IPS-15b (cell line): ENCODE results near the gene PTPRM.

ENCODE experiments used
- H3K27me3 ChIP-seq: one replicate; pipeline ENCODE4 v1.6.1; 2013; ENCODE audit warnings: low read length; ENCODE audit not compliant: control insufficient read depth, insufficient read depth
- H3K36me3 ChIP-seq: one replicate; pipeline ENCODE4 v1.6.1; 2013; ENCODE audit warnings: low read length; ENCODE audit not compliant: control insufficient read depth, insufficient read depth
- H3K4me1 ChIP-seq: one replicate; pipeline ENCODE4 v1.6.1; 2013; ENCODE audit warnings: mild to moderate bottlenecking, low read length; ENCODE audit not compliant: control insufficient read depth, insufficient read depth
- H3K4me3 ChIP-seq: one replicate; pipeline ENCODE4 v1.5.1; 2013; ENCODE audit warnings: low read depth, low read length
- H3K9ac ChIP-seq: one replicate; pipeline ENCODE4 v1.6.1; 2013; ENCODE audit warnings: low read depth, mild to moderate bottlenecking, low read length
- H3K9me3 ChIP-seq: one replicate; pipeline ENCODE4 v1.6.1; 2013; ENCODE audit warnings: mild to moderate bottlenecking, low read length; ENCODE audit not compliant: control insufficient read depth, insufficient read depth

PTPRM gene

GRCh38 chr18:8409151-8409550 lies 842.0 kb downstream of the PTPRM start:
- Histone ChIP-seq H3K4me1 (no peaks in the 10 kb centered on the region), H3K27me3 (no peaks in the 10 kb centered on the region), H3K9ac (no peak overlapping the region)

GRCh38 chr18:8411492-8411891 lies 844.4 kb downstream of the PTPRM start:
- no peak overlapping the region for H3K4me3 ChIP-seq
- no peaks in the 10 kb centered on the region for H3K4me1 ChIP-seq
- H3K27me3 ChIP-seq: no peaks in the 10 kb centered on the region
- H3K36me3 ChIP-seq: no peaks in the 10 kb centered on the region
- no peak overlapping the region for H3K9ac ChIP-seq
- no peaks in the 10 kb centered on the region for H3K9me3 ChIP-seq

More at GRCh38 chr18:8409151-8409550, 842.0 kb downstream of the PTPRM start:
- H3K36me3 ChIP-seq: no peaks in the 10 kb centered on the region
- no peak overlapping the region for H3K4me3 ChIP-seq
- no peaks in the 10 kb centered on the region for H3K9me3 ChIP-seq

GRCh38 chr18:8412117-8412516 lies 845.0 kb downstream of the PTPRM start:
- H3K4me1 ChIP-seq: no peaks in the 10 kb centered on the region

GRCh38 chr18:8413189-8413588 lies 846.1 kb downstream of the PTPRM start:
- no peaks in the 10 kb centered on the region for H3K36me3 ChIP-seq
- H3K4me1 ChIP-seq: no peaks in the 10 kb centered on the region
- H3K9me3 ChIP-seq: no peaks in the 10 kb centered on the region
- H3K27me3 ChIP-seq: no peaks in the 10 kb centered on the region
- no peak overlapping the region for H3K4me3 ChIP-seq
- no peak overlapping the region for H3K9ac ChIP-seq

More at GRCh38 chr18:8412117-8412516, 845.0 kb downstream of the PTPRM start:
- Histone ChIP-seq H3K9ac (no peak overlapping the region), H3K9me3 (no peaks in the 10 kb centered on the region), H3K27me3 (no peaks in the 10 kb centered on the region), H3K4me3 (no peak overlapping the region), H3K36me3 (no peaks in the 10 kb centered on the region)

- Histone ChIP-seq H3K36me3 (no peaks in the 10 kb centered on the region), H3K9ac (no peak overlapping the region), H3K4me3 (no peak overlapping the region), H3K9me3 (no peaks in the 10 kb centered on the region), H3K4me1 (no peaks in the 10 kb centered on the region), H3K27me3 (no peaks in the 10 kb centered on the region)
Measured at GRCh38 chr18:8413751-8414150, 846.6 kb downstream of the PTPRM start.

GRCh38 chr18:8416212-8417019 lies 849.3 kb downstream of the PTPRM start:
- H3K27me3 ChIP-seq: no peaks in the 10 kb centered on the region
- no peaks in the 10 kb centered on the region for H3K4me1 ChIP-seq
- no peaks in the 10 kb centered on the region for H3K9me3 ChIP-seq
- H3K9ac ChIP-seq: no peak overlapping the region
- no peaks in the 10 kb centered on the region for H3K36me3 ChIP-seq
- no peak overlapping the region for H3K4me3 ChIP-seq

GRCh38 chr18:8422391-8422790 lies 855.3 kb downstream of the PTPRM start:
- Histone ChIP-seq H3K4me3 (no peak overlapping the region), H3K27me3 (no peaks in the 10 kb centered on the region), H3K9ac (no peak overlapping the region), H3K36me3 (no peaks in the 10 kb centered on the region), H3K9me3 (no peaks in the 10 kb centered on the region), H3K4me1 (no peaks in the 10 kb centered on the region)

GRCh38 chr18:8423051-8423557 lies 856.0 kb downstream of the PTPRM start:
- no peaks in the 10 kb centered on the region for H3K36me3 ChIP-seq
- H3K9ac ChIP-seq: no peak overlapping the region
- no peaks in the 10 kb centered on the region for H3K9me3 ChIP-seq
- H3K27me3 ChIP-seq: no peaks in the 10 kb centered on the region
- no peaks in the 10 kb centered on the region for H3K4me1 ChIP-seq
- H3K4me3 ChIP-seq: no peak overlapping the region

GRCh38 chr18:8424481-8424880 lies 857.4 kb downstream of the PTPRM start:
- H3K36me3 ChIP-seq: no peaks in the 10 kb centered on the region
- no peaks in the 10 kb centered on the region for H3K4me1 ChIP-seq
- H3K4me3 ChIP-seq: no peak overlapping the region
- H3K9ac ChIP-seq: no peak overlapping the region
- no peaks in the 10 kb centered on the region for H3K27me3 ChIP-seq
- H3K9me3 ChIP-seq: no peaks in the 10 kb centered on the region

- H3K9me3 ChIP-seq: no peaks in the 10 kb centered on the region
- H3K4me1 ChIP-seq: no peaks in the 10 kb centered on the region
- H3K9ac ChIP-seq: no peak overlapping the region
- H3K27me3 ChIP-seq: no peaks in the 10 kb centered on the region
- H3K4me3 ChIP-seq: no peak overlapping the region
- H3K36me3 ChIP-seq: no peaks in the 10 kb centered on the region
Measured at GRCh38 chr18:8424917-8425725, 858.0 kb downstream of the PTPRM start.

- no peaks in the 10 kb centered on the region for H3K27me3 ChIP-seq
- no peak overlapping the region for H3K4me3 ChIP-seq
- H3K9me3 ChIP-seq: no peaks in the 10 kb centered on the region
- H3K9ac ChIP-seq: no peak overlapping the region
- no peaks in the 10 kb centered on the region for H3K36me3 ChIP-seq
- H3K4me1 ChIP-seq: no peaks in the 10 kb centered on the region
Measured at GRCh38 chr18:8426401-8426800, 859.3 kb downstream of the PTPRM start.

- H3K9ac ChIP-seq: no peak overlapping the region
- no peaks in the 10 kb centered on the region for H3K27me3 ChIP-seq
- H3K4me1 ChIP-seq: no peaks in the 10 kb centered on the region
- H3K36me3 ChIP-seq: no peaks in the 10 kb centered on the region
- no peaks in the 10 kb centered on the region for H3K9me3 ChIP-seq
- no peak overlapping the region for H3K4me3 ChIP-seq
Measured at GRCh38 chr18:8427339-8427738, 860.2 kb downstream of the PTPRM start.
